GM10248 (cell line): Measurements from ENCODE around the gene OXNAD1.

ENCODE experiments used
- CTCF ChIA-PET: fragments of 300-600 bp; sonication (Branson Sonifier 250); formaldehyde crosslinking; extraction: SDS; loops from one replicate; lab custom pipeline; 2021; ENCODE audit warnings: antibody characterized with exemption; lab: Yijun Ruan, JAX
- POLR2A ChIA-PET: fragments of 350-650 bp; sonication (Branson Sonifier 250); formaldehyde crosslinking; extraction: SDS; loops from one replicate; lab custom pipeline; 2020; ENCODE audit warnings: antibody characterized with exemption; lab: Yijun Ruan, JAX
- DNase-seq: peaks from one replicate; pipeline ENCODE4 v3.0.0; 2012; ENCODE audit errors: extremely low spot score
- CTCF ChIP-seq: IDR thresholded peaks from 2 replicates; pipeline ENCODE4 v1.5.1; 2012; ENCODE audit warnings: mild to moderate bottlenecking, low read depth; ENCODE audit errors: extremely low read depth, missing control alignments, control extremely low read depth

The OXNAD1 gene

GRCh38 chr3:16322189-16322588 is 57.2 kb downstream of the OXNAD1 start:
- ChIA-PET CTCF (interaction anchor here (1.1 to 4.4 kb wide), 5 partner anchors 10 to 99 kb away, joined by 3 to 16 read pairs (median 4); no protein-coding TSS in a partner anchor), POLR2A (no interaction called here)
- peak; percentile 11 for DNase-seq
- TF ChIP-seq CTCF, result no peak

GRCh38 chr3:16323737-16324136 is 58.7 kb downstream of the OXNAD1 start:
- no peak for TF ChIP-seq CTCF
- ChIA-PET POLR2A (no interaction called here), CTCF (interaction anchor here (1.1 to 1.4 kb wide), 2 partner anchors 19 to 23 kb away, joined by 3 to 4 read pairs; no protein-coding TSS in a partner anchor)
- no peak for DNase-seq

- ChIA-PET POLR2A (no interaction called here), CTCF (interaction anchor here (1.2 to 1.5 kb wide), 2 partner anchors 9 to 13 kb away, joined by 3 read pairs; no protein-coding TSS in a partner anchor)
- DNase-seq, result no peak
- no peak for TF ChIP-seq CTCF
These were observed 60.8 kb downstream of the OXNAD1 start for GRCh38 chr3:16325850-16326249.

GRCh38 chr3:16326724-16327349 is 61.8 kb downstream of the OXNAD1 start:
- no peak for DNase-seq
- POLR2A ChIA-PET, result no interaction called here
- no peak for TF ChIP-seq CTCF
- CTCF ChIA-PET, result interaction anchor here (1.5 kb wide), 1 partner anchor 10 kb away, joined by 3 read pairs; no protein-coding TSS in a partner anchor

GRCh38 chr3:16328124-16328523 is 63.1 kb downstream of the OXNAD1 start:
- POLR2A ChIA-PET, result no interaction called here
- no peak for TF ChIP-seq CTCF
- DNase-seq, result no peak
- CTCF ChIA-PET, result interaction anchor here (1.0 kb wide), 1 partner anchor 29 kb away, joined by 3 read pairs; no protein-coding TSS in a partner anchor

GRCh38 chr3:16329036-16329825 is 64.2 kb downstream of the OXNAD1 start:
- POLR2A ChIA-PET, result no interaction called here
- CTCF ChIA-PET, result interaction anchor here (0.9 to 1.0 kb wide), 2 partner anchors 9 to 28 kb away, joined by 3 to 5 read pairs; no protein-coding TSS in a partner anchor
- DNase-seq, result no peak
- TF ChIP-seq CTCF, result no peak
